Astrocyte (in vitro differentiated cells and primary cell): Measurements from ENCODE around the gene SDHAF2.

Experiments
- EZH2 ChIP-seq: IDR thresholded peaks from 2 replicates; pipeline ENCODE4 v1.6.1; 2012; ENCODE audit warnings: mild to moderate bottlenecking, low read length, inconsistent platforms; ENCODE audit not compliant: insufficient read depth
- TF ChIP-seq, protein P1 (sequence below): IDR thresholded peaks from 2 replicates; pipeline ENCODE4 v1.5.1; 2011; ENCODE audit warnings: low read depth, mild to moderate bottlenecking, inconsistent platforms, low read length, moderate library complexity; ENCODE audit not compliant: insufficient read depth

DNA sequence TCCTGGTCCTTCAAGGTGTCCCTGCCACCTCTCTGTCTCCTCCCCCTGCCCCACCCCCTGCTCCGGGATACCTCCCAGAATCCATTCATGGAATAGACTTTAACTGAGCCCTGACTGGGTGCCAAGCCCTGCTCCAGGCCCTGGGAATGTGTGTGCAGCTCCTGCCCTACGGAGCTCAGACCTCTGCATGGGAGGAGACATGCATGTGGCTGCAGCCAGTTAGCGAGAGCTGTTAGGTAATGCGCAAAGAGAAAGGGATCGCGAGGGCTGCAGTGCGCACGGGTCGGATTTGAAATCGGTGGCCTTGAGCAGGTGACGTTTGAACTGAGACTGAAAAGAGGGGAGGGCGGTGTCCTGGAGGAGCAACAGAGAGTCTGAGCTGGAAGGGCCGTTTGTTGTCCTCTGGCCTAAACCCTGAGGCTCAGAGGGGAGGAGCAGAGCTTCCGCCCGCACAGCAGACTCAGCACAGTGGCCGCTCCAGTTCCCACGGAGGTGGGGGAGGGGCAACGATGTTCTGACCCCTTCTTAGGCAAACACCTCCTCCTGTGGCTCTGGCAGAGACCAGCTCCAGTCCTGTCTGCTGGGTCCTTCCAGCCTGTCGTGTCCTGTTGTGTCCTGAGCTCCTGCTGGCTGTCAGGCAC is 58.8 kb downstream of the SDHAF2 start:
- TF ChIP-seq, protein P1, sequence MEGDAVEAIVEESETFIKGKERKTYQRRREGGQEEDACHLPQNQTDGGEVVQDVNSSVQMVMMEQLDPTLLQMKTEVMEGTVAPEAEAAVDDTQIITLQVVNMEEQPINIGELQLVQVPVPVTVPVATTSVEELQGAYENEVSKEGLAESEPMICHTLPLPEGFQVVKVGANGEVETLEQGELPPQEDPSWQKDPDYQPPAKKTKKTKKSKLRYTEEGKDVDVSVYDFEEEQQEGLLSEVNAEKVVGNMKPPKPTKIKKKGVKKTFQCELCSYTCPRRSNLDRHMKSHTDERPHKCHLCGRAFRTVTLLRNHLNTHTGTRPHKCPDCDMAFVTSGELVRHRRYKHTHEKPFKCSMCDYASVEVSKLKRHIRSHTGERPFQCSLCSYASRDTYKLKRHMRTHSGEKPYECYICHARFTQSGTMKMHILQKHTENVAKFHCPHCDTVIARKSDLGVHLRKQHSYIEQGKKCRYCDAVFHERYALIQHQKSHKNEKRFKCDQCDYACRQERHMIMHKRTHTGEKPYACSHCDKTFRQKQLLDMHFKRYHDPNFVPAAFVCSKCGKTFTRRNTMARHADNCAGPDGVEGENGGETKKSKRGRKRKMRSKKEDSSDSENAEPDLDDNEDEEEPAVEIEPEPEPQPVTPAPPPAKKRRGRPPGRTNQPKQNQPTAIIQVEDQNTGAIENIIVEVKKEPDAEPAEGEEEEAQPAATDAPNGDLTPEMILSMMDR, result no peak
- TF ChIP-seq EZH2, result no peak
